H1 (cell line): ENCODE results near the gene CFAP65. TPM values are rescaled to one million over a fixed set of nuclear protein-coding genes. Genes with fewer than 3 reads are reported as not detected.

Experiments
- CTCF ChIA-PET: fragments of 300-600 bp; sonication (Branson Sonifier 250); formaldehyde crosslinking; loops from one replicate; lab custom pipeline; 2021; ENCODE audit not compliant: partially characterized antibody; lab: Charles Lee
- POLR2A ChIA-PET: fragments of 300-600 bp; sonication (Branson Sonifier 250); formaldehyde crosslinking; loops from one replicate; lab custom pipeline; 2021; ENCODE audit warnings: inconsistent platforms; ENCODE audit not compliant: partially characterized antibody; lab: Charles Lee
- DNase-seq, 2 experiments: peaks; one replicate each; pipeline versions ENCODE4 v3.0.0 to v3.0.0-alpha.2; 2010 to 2022; ENCODE audit warnings: low spot score in 2 of 2, low read depth in 1 of 2, mixed read lengths in 1 of 2
- FAIRE-seq: peaks from 2 replicates; lab custom pipeline; 2011; peaks lifted over from hg19 to GRCh38; lab: Jason Lieb, UNC
- H2AFZ ChIP-seq: 2 replicates; pipeline ENCODE4 v1.8.1; 2012; ENCODE audit warnings: low read length, inconsistent platforms
- H2AK5ac ChIP-seq: 2 replicates; pipeline ENCODE4 v1.6.1; 2013; ENCODE audit warnings: low read depth, low read length
- H2BK120ac ChIP-seq: replicated peaks from 2 replicates; pipeline ENCODE3; 2013; ENCODE audit warnings: low read depth, low read length, inconsistent platforms
- H2BK12ac ChIP-seq: 2 replicates; pipeline ENCODE4 v1.6.1; 2013; ENCODE audit warnings: low read depth, low read length
- H2BK15ac ChIP-seq: 2 replicates; pipeline ENCODE4 v1.6.1; 2013; ENCODE audit warnings: low read length
- H2BK20ac ChIP-seq: 2 replicates; pipeline ENCODE4 v1.6.1; 2013; ENCODE audit warnings: low read length
- H2BK5ac ChIP-seq: 2 replicates; pipeline ENCODE4 v1.6.1; 2013; ENCODE audit warnings: low read depth, low read length
- H3K14ac ChIP-seq: 2 replicates; pipeline ENCODE4 v1.6.1; 2013; ENCODE audit warnings: inconsistent platforms; ENCODE audit not compliant: insufficient read length
- H3K18ac ChIP-seq: 2 replicates; pipeline ENCODE4 v1.6.1; 2013; ENCODE audit warnings: low read length; ENCODE audit errors: extremely low read depth
- H3K23ac ChIP-seq: 2 replicates; pipeline ENCODE4 v1.6.1; 2013; ENCODE audit warnings: inconsistent platforms; ENCODE audit not compliant: insufficient read length
- H3K23me2 ChIP-seq: 2 replicates; pipeline ENCODE4 v1.6.1; 2013; ENCODE audit warnings: low read depth, low read length
- H3K27ac ChIP-seq: 2 replicates; pipeline ENCODE4 v1.6.1; 2011; ENCODE audit warnings: low read depth, low read length, inconsistent platforms
- H3K27me3 ChIP-seq, 4 experiments: replicated peaks in 1 of 4; 1 replicate in 1 of 4; 2 replicates in 3 of 4; pipeline versions ENCODE4 v1.6.1 to v1.8.1; 2011 to 2013; ENCODE audit warnings: low read length in 3 of 4, mild to moderate bottlenecking in 3 of 4, inconsistent platforms in 2 of 4, mixed read lengths in 2 of 4, moderate library complexity in 1 of 4; ENCODE audit not compliant: control insufficient read depth in 3 of 4, insufficient read depth in 3 of 4; ENCODE audit errors: extremely low read depth in 1 of 4
- H3K36me3 ChIP-seq, 4 experiments: 2 replicates each; pipeline versions ENCODE4 v1.6.1 to v1.8.1; 2011 to 2013; ENCODE audit warnings: mild to moderate bottlenecking in 4 of 4, low read length in 3 of 4, moderate library complexity in 2 of 4, control low read depth in 1 of 4, inconsistent platforms in 1 of 4; ENCODE audit not compliant: insufficient read depth in 4 of 4, control insufficient read depth in 2 of 4
- H3K4ac ChIP-seq: replicated peaks from 2 replicates; pipeline ENCODE3; 2013; ENCODE audit warnings: low read length, low read depth, mixed read lengths, inconsistent platforms; ENCODE audit not compliant: insufficient read length
- H3K4me1 ChIP-seq, 4 experiments: replicated peaks in 1 of 4; 1 replicate in 1 of 4; 2 replicates in 3 of 4; pipeline versions ENCODE4 v1.6.1 to v1.8.1; 2011 to 2013; ENCODE audit warnings: low read length in 3 of 4, inconsistent platforms in 2 of 4, mixed read lengths in 1 of 4; ENCODE audit not compliant: insufficient read depth in 4 of 4, control insufficient read depth in 3 of 4
- H3K4me2 ChIP-seq, 2 experiments: 2 replicates each; pipeline versions ENCODE4 v1.6.1 to v1.8.1; 2011 to 2013; ENCODE audit warnings: low read depth in 2 of 2, low read length in 2 of 2, control low read depth in 1 of 2, inconsistent platforms in 1 of 2, mild to moderate bottlenecking in 1 of 2; ENCODE audit not compliant: insufficient read depth in 1 of 2
- H3K4me3 ChIP-seq, 4 experiments: fragments of 200-600, 300-600 bp in 1 of 4; sonication (generic), shearing (Covaris generic), sonication (Bioruptor Twin) in 1 of 4; 2 replicates each; pipeline versions ENCODE4 v1.5.1 to v1.8.1; 2011 to 2016; ENCODE audit warnings: low read length in 4 of 4, low read depth in 3 of 4, control low read depth in 2 of 4, inconsistent platforms in 2 of 4, mild to moderate bottlenecking in 2 of 4, mixed read lengths in 1 of 4, moderate library complexity in 1 of 4; ENCODE audit not compliant: insufficient read depth in 2 of 4; ENCODE audit errors: extremely low read depth in 1 of 4
- H3K56ac ChIP-seq: replicated peaks from 2 replicates; pipeline ENCODE3; 2013; ENCODE audit warnings: low read depth, mild to moderate bottlenecking, mixed read lengths, low read length, inconsistent platforms; ENCODE audit not compliant: insufficient read length
- H3K79me1 ChIP-seq: 2 replicates; pipeline ENCODE4 v1.6.1; 2013; ENCODE audit warnings: low read depth, low read length, control low read depth
- H3K79me2 ChIP-seq, 2 experiments: 2 replicates each; pipeline versions ENCODE4 v1.6.1 to v1.8.1; 2012 to 2013; ENCODE audit warnings: low read length in 2 of 2, mild to moderate bottlenecking in 2 of 2, inconsistent platforms in 1 of 2; ENCODE audit not compliant: insufficient read depth in 2 of 2, control insufficient read depth in 1 of 2
- H3K9ac ChIP-seq, 4 experiments: replicated peaks in 1 of 4; 1 replicate in 1 of 4; 2 replicates in 3 of 4; pipeline versions ENCODE4 v1.6.1 to v1.8.1; 2011 to 2013; ENCODE audit warnings: low read depth in 3 of 4, low read length in 3 of 4, control low read depth in 2 of 4, mild to moderate bottlenecking in 2 of 4, moderate library complexity in 2 of 4, inconsistent platforms in 1 of 4; ENCODE audit errors: extremely low read depth in 1 of 4
- H3K9me3 ChIP-seq, 2 experiments: 2 replicates each; pipeline versions ENCODE4 v1.6.1 to v1.8.1; 2012 to 2013; ENCODE audit warnings: mild to moderate bottlenecking in 2 of 2, moderate library complexity in 2 of 2, control low read depth in 1 of 2, inconsistent platforms in 1 of 2, low read depth in 1 of 2, low read length in 1 of 2, mixed read lengths in 1 of 2; ENCODE audit not compliant: insufficient read depth in 2 of 2
- H4K20me1 ChIP-seq, 2 experiments: replicated peaks in 1 of 2; 2 replicates each; pipeline versions ENCODE3 to v1.8.1; 2011 to 2013; ENCODE audit warnings: inconsistent platforms in 2 of 2, low read length in 2 of 2, mild to moderate bottlenecking in 1 of 2; ENCODE audit not compliant: insufficient read depth in 2 of 2, control insufficient read depth in 1 of 2
- H4K5ac ChIP-seq: 2 replicates; pipeline ENCODE4 v1.6.1; 2013; ENCODE audit warnings: low read length, low read depth, mixed read lengths, inconsistent platforms; ENCODE audit not compliant: insufficient read length
- H4K8ac ChIP-seq: 2 replicates; pipeline ENCODE4 v1.8.0; 2013; ENCODE audit warnings: mild to moderate bottlenecking, moderate library complexity, low read length, inconsistent platforms; ENCODE audit not compliant: insufficient read depth; ENCODE audit errors: extremely low read depth
- H4K91ac ChIP-seq: replicated peaks from 2 replicates; pipeline ENCODE3; 2013; ENCODE audit warnings: low read length, mixed read lengths, inconsistent platforms; ENCODE audit not compliant: insufficient read length
- USF2 ChIP-seq: IDR thresholded peaks from 2 replicates; pipeline ENCODE4 v1.6.1; 2011; ENCODE audit warnings: low read length, improper control_type of control experiment
- WGBS, 2 experiments: shearing (Covaris generic) in 1 of 2; methylation state at CpG; one replicate each; pipeline versions ENCODE4 v1.1.6 to v1.1.7; 2013 to 2015; ENCODE audit warnings: low lambda C conversion rate in 2 of 2, mixed read lengths in 2 of 2, inconsistent platforms in 1 of 2, low coverage in 1 of 2, missing lambda C conversion rate in 1 of 2; ENCODE audit not compliant: insufficient replicate concordance in 2 of 2, insufficient coverage in 1 of 2, insufficient read length in 1 of 2; ENCODE audit errors: extremely low coverage in 1 of 2, missing lambda C conversion rate in 1 of 2; 5-methylcytosine and 5-hydroxymethylcytosine counted together
- polyA plus RNA-seq, 7 experiments: library from polyadenylated mRNA; depleted of rRNA in 3 of 7; stranded (reverse) in 5 of 7; unstranded in 2 of 7; fragments of >200 nt in 5 of 7; fragments of 200-250 nt in 2 of 7; gene quantifications; 1 replicate in 5 of 7; 2 replicates in 1 of 7; 4 replicates in 1 of 7; pipeline versions ENCODE4 v1.2.1 to v1.2.3, GENCODE V29; 2011 to 2013; ENCODE audit warnings: missing spikeins in 2 of 7, mixed read lengths in 2 of 7
- total RNA-seq: library from RNA; stranded (reverse); fragmentation: NEBNext Ultra II Directional; extraction: Animal tissue kit (Norgen Biotek cat#: 25700); gene quantifications from 2 replicates; pipeline ENCODE4 v1.2.1, GENCODE V29; 2021

The CFAP65 gene
- total and polyA plus RNA-seq, 2 of the 8 experiments (the other 6 are each of a cell fraction or from before 2014, with no cell fraction given): 0.19 to 0.45 TPM

- Histone ChIP-seq H3K9me3 (no peaks in the 10 kb centered on the region), H2BK15ac (no peak overlapping the region), H4K20me1 (peaks cover 0 to 2% of the 10 kb centered on the region in 2 experiments), H3K4me2 (no peak overlapping the region), H3K14ac (no peak overlapping the region), H3K79me2 (no peaks in the 10 kb centered on the region), H2BK120ac (no peak overlapping the region), H3K18ac (no peak overlapping the region), H3K36me3 (no peaks in the 10 kb centered on the region), H3K79me1 (no peaks in the 10 kb centered on the region), H3K4me3 (no peak overlapping the region), H3K9ac (no peak overlapping the region), H2BK20ac (no peak overlapping the region), H2BK5ac (no peak overlapping the region), H3K4me1 (no peaks in the 10 kb centered on the region), H2BK12ac (no peak overlapping the region), H3K27me3 (peaks cover 0 to 19% (median 12%) of the 10 kb centered on the region in 4 experiments; a peak in 4 of 7 replicates)
- CTCF ChIA-PET: interaction anchor here (1.1 to 62.8 kb wide), 5 partner anchors 4 to 111 kb away, joined by 3 to 1777 read pairs (median 1006); partner anchors contain the start of genes CFAP65, IHH and NHEJ1
- POLR2A ChIA-PET: no interaction called here
- no peak for FAIRE-seq
- 75% methylated on average over 5 of the region's 6 CpGs; no CpG with 5 or more reads in 1 of the 2 experiments for WGBS, 2 experiments
- no peak for TF ChIP-seq USF2
- TF ChIP-seq, all 59 proteins: peak for 0
- H3K56ac ChIP-seq: no peak overlapping the region
- H3K23me2 ChIP-seq: no peaks in the 10 kb centered on the region
- H3K27ac ChIP-seq: no peak overlapping the region
- no peak overlapping the region for H4K5ac ChIP-seq
- no peak overlapping the region for H2AK5ac ChIP-seq
- no peak overlapping the region for H3K23ac ChIP-seq
- no peak overlapping the region for H4K8ac ChIP-seq
- no peak overlapping the region for H2AFZ ChIP-seq
- no peak overlapping the region for H4K91ac ChIP-seq
- no peak overlapping the region for H3K4ac ChIP-seq
- DNase-seq: no peak
Observed at GRCh38 chr2:219049282-219049681, 8.0 kb upstream of the CFAP65 start.
